Tibial nerve (tissue), 4 donors: ENCODE results near the gene KCNK7. TPM values are rescaled to one million over a fixed set of nuclear protein-coding genes. Genes with fewer than 3 reads are reported as not detected.

ENCODE experiments used
- DNase-seq, 2 donors: peaks; one replicate each; pipeline ENCODE4 v3.0.0-alpha.2; 2019; ENCODE audit warnings: low spot score in 2 of 2
- H3K27ac ChIP-seq, 4 donors: fragments of 200-600 bp; sonication (generic) in 3 of 4; one replicate each; pipeline ENCODE4 v1.5.1; 2017 to 2019; ENCODE audit warnings: mild to moderate bottlenecking in 1 of 4
- H3K27me3 ChIP-seq, 2 donors: fragments of 200-600 bp; sonication (generic) in 1 of 2; one replicate each; pipeline versions ENCODE4 v1.5.1 to v1.6.0; 2017 to 2019
- H3K36me3 ChIP-seq, 3 donors: fragments of 200-600 bp; sonication (generic); one replicate each; pipeline ENCODE4 v1.5.1; 2018 to 2019
- H3K4me1 ChIP-seq, 4 donors: fragments of 200-600 bp; sonication (generic) in 3 of 4; one replicate each; pipeline ENCODE4 v1.5.1; 2017 to 2019
- H3K4me3 ChIP-seq, 4 donors: fragments of 200-600 bp; sonication (generic) in 3 of 4; one replicate each; pipeline ENCODE4 v1.5.1; 2017 to 2019; ENCODE audit warnings: mild to moderate bottlenecking in 1 of 4, moderate library complexity in 1 of 4
- H3K9me3 ChIP-seq, 4 donors: fragments of 200-600 bp; sonication (generic) in 3 of 4; one replicate each; pipeline ENCODE4 v1.5.1; 2017 to 2019
- EP300 ChIP-seq, 2 donors: sonication (generic); formaldehyde crosslinking; IDR thresholded peaks; one replicate each; pipeline ENCODE4 v1.6.1; 2017; ENCODE audit warnings: antibody characterized with exemption in 2 of 2, mild to moderate bottlenecking in 1 of 2
- POLR2A ChIP-seq, 2 donors: fragments of 450-650 bp; IDR thresholded peaks; one replicate each; pipeline ENCODE4 v1.6.1; 2017; ENCODE audit warnings: antibody characterized with exemption in 2 of 2, mild to moderate bottlenecking in 2 of 2, moderate library complexity in 2 of 2
- WGBS, 2 donors: methylation state at CpG; one replicate each; pipeline ENCODE4 v1.1.5; 2018; 5-methylcytosine and 5-hydroxymethylcytosine counted together
- total RNA-seq, 4 donors: library from RNA; depleted of rRNA; stranded (reverse); fragments of >200 nt; gene quantifications; one replicate each; pipeline ENCODE4 v1.1.0, GENCODE V29; 2016
- TF ChIP-seq, protein P1 (sequence below), 5 experiments: fragments of 200-600 bp in 3 of 5; fragments of 450-650 bp in 2 of 5; sonication (generic) in 3 of 5; IDR thresholded peaks; one replicate each; pipeline ENCODE4 v1.5.1; 2016 to 2019; ENCODE audit warnings: antibody characterized with exemption in 5 of 5, mild to moderate bottlenecking in 3 of 5, moderate library complexity in 2 of 5

Gene KCNK7
- total RNA-seq, 4 donors from 2014 or later: 0.63 to 3.3 (median 1.2) TPM; not detected in 1

DNA sequence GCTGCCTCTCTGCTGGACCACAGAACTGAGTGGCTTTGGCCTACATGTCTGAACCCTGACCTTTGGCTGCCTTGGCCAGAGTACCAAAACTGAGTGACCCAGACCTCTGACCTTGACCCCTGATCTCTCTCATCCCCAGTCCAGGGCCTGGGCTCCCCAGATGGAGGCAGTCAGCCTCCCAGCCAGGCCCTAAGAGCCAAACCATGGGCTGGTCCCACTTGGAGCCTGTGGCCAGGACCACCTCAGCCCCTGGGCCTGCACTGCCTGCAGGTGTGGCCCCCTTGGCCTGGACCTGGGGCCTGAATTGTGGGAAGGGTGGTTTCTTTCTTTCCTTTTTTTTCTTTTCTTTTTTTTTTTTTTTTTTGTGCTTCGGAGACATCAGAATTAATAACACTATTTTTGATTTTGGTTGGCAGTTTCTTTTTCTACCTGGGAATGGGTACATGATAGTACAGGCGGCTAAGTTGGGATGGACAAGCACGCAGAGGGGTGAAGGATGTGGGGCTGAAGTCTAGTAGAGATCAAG, 41.5 kb upstream of the KCNK7 start:
- Histone ChIP-seq H3K36me3 (peaks cover 0 to 63% (median 14%) of the 10 kb centered on the region in 3 donors), H3K9me3 (no peaks in the 10 kb centered on the region), H3K4me3 (no peak overlapping the region), H3K27ac (peak overlapping the region in 2 of 4 donors; percentile 91 to 96), H3K27me3 (no peaks in the 10 kb centered on the region), H3K4me1 (peaks cover 0 to 52% (median 41%) of the 10 kb centered on the region in 4 donors)
- no peak for DNase-seq
- TF ChIP-seq POLR2A (IDR thresholded peaks at IDR 0.05): no peak
- TF ChIP-seq EP300 (IDR thresholded peaks at IDR 0.05): no peak
- TF ChIP-seq, protein P1, sequence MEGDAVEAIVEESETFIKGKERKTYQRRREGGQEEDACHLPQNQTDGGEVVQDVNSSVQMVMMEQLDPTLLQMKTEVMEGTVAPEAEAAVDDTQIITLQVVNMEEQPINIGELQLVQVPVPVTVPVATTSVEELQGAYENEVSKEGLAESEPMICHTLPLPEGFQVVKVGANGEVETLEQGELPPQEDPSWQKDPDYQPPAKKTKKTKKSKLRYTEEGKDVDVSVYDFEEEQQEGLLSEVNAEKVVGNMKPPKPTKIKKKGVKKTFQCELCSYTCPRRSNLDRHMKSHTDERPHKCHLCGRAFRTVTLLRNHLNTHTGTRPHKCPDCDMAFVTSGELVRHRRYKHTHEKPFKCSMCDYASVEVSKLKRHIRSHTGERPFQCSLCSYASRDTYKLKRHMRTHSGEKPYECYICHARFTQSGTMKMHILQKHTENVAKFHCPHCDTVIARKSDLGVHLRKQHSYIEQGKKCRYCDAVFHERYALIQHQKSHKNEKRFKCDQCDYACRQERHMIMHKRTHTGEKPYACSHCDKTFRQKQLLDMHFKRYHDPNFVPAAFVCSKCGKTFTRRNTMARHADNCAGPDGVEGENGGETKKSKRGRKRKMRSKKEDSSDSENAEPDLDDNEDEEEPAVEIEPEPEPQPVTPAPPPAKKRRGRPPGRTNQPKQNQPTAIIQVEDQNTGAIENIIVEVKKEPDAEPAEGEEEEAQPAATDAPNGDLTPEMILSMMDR (IDR thresholded peaks at IDR 0.05): no peak
- 88 to 90% methylated on average over 3 of the region's 3 CpGs for WGBS, 2 donors

DNA sequence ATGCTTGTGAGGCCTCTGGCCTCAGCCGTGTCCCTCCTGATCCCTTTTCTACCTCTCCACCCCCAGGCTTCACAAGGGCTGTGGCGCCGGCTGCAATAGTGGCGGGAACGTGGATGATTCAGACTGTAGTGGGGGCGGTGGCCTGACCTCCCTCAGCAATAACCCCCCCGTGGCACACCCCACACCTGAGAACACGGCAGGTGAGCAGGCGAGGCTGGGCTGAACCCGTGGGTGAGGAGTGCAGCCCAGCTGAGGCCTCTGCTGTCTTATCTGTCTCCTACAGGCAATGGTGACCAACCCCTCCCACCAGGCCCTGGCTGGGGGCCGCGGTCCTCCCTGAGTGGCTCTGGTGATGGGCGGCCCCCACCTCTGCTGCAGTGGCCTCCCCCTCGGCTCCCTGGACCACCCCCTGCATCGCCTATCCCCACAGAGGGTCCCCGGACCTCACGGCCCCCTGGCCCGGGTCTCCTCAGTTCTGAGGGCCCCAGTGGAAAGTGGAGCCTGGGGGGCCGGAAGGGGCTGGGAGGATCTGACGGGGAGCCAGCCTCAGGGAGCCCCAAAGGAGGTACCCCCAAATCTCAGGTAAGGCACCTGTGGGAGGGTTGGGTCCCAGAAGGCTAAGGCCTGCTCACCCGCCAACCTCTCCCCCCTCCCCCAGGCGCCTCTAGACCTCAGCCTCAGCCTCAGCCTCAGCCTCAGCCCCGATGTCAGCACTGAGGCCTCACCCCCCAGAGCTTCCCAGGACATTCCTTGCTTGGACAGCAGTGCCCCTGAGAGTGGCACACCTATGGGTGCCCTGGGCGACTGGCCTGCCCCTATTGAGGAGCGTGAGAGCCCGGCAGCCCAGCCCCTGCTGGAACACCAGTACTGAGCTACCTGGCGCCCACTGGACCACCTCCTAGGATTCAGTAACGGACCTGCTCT, 40.8 kb upstream of the KCNK7 start:
- Histone ChIP-seq H3K4me1 (peaks cover 0 to 48% (median 38%) of the 10 kb centered on the region in 4 donors), H3K27me3 (no peaks in the 10 kb centered on the region), H3K36me3 (peaks cover 0 to 66% (median 14%) of the 10 kb centered on the region in 3 donors), H3K9me3 (no peaks in the 10 kb centered on the region), H3K27ac (peak overlapping the region in 2 of 4 donors; percentile 91 to 96), H3K4me3 (no peak overlapping the region)
- DNase-seq: no peak
- 86 to 90% methylated on average over 13 to 20 of the region's 28 CpGs for WGBS, 2 donors
- TF ChIP-seq POLR2A (IDR thresholded peaks at IDR 0.05): no peak
- TF ChIP-seq, protein P1 (IDR thresholded peaks at IDR 0.05): no peak
- no peak for TF ChIP-seq EP300 (IDR thresholded peaks at IDR 0.05)

DNA sequence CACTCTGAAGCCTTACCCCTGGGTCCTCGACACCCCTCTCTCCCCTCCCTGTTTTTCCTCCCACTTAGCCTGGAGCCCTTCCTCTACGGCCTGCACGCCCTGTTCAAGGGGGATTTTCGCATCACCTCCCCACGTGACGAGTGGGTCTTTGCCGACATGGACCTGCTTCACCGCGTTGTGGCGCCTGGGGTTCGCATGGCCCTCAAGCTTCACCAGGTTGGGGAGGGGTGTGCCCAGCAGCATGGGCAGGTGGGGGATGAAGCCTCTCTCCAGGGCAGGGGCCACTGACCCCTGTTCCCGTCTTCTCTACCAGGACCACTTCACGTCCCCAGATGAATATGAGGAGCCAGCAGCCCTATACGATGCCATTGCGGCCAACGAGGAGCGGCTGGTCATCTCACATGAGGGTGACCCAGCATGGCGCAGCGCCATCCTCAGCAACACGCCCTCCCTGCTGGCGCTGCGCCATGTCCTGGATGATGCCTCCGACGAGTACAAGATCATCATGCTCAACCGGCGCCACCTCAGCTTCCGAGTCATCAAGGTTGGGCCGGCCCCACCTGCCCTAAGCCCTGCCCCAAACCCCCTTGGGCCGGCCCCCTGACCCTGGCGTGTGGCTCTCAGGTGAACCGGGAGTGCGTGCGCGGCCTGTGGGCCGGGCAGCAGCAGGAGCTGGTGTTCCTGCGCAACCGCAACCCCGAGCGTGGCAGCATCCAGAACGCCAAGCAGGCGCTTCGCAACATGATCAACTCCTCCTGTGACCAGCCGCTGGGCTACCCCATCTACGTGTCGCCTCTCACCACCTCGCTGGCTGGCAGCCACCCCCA, 39.5 kb upstream of the KCNK7 start:
- Histone ChIP-seq H3K4me1 (peaks cover 0 to 35% (median 26%) of the 10 kb centered on the region in 4 donors), H3K9me3 (no peaks in the 10 kb centered on the region), H3K27ac (no peak overlapping the region), H3K36me3 (peaks cover 0 to 70% (median 16%) of the 10 kb centered on the region in 3 donors), H3K4me3 (no peak overlapping the region), H3K27me3 (no peaks in the 10 kb centered on the region)
- DNase-seq: no peak
- WGBS, 2 donors: 92 to 93% methylated on average over 41 to 46 of the region's 46 CpGs
- TF ChIP-seq POLR2A (IDR thresholded peaks at IDR 0.05): no peak
- TF ChIP-seq EP300 (IDR thresholded peaks at IDR 0.05): no peak
- TF ChIP-seq, protein P1 (IDR thresholded peaks at IDR 0.05): no peak

DNA sequence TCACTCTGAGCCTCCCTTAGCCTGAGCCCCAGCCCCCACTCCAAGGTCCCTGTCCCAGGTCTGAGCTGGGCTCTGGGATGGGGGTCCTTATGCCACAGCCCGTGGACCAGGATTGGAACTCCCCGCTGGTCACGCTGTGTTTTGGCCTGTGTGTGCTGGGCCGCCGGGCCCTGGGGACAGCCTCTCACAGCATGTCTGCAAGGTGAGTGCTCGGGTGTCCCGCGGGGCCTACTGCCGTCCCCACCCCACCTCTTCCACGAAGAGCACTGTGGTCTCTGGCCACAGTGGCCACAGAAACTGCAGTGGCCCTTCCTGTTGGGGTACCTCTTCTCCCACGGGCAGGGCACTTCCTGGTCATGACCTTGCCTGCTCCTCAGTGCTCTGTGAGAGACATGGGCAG, 38.8 kb upstream of the KCNK7 start:
- no peaks in the 10 kb centered on the region for H3K27me3 ChIP-seq
- DNase-seq: no peak
- TF ChIP-seq POLR2A (IDR thresholded peaks at IDR 0.05) (no peak), EP300 (IDR thresholded peaks at IDR 0.05) (no peak)
- TF ChIP-seq, protein P1 (IDR thresholded peaks at IDR 0.05): no peak
- no peaks in the 10 kb centered on the region for H3K9me3 ChIP-seq
- no peak overlapping the region for H3K27ac ChIP-seq
- H3K36me3 ChIP-seq: peaks cover 4 to 77% (median 23%) of the 10 kb centered on the region in 3 donors
- H3K4me1 ChIP-seq: peaks cover 0 to 28% (median 19%) of the 10 kb centered on the region in 4 donors
- no peak overlapping the region for H3K4me3 ChIP-seq
- WGBS, 2 donors: 87% methylated on average over 10 to 11 of the region's 11 CpGs
